B cell (primary cell): ENCODE data around the gene CACNG7.

Source experiments
- CTCF ChIP-seq: fragments of 200-600 bp; IDR thresholded peaks from one replicate; pipeline ENCODE4 v1.8.0; 2022; ENCODE audit warnings: antibody characterized with exemption, mild to moderate bottlenecking
- EZH2 ChIP-seq: IDR thresholded peaks from 2 replicates; pipeline ENCODE4 v1.6.1; 2012; ENCODE audit warnings: borderline replicate concordance, low read depth, mild to moderate bottlenecking, moderate library complexity, low read length; ENCODE audit not compliant: insufficient read depth, poor library complexity, severe bottlenecking

DNA sequence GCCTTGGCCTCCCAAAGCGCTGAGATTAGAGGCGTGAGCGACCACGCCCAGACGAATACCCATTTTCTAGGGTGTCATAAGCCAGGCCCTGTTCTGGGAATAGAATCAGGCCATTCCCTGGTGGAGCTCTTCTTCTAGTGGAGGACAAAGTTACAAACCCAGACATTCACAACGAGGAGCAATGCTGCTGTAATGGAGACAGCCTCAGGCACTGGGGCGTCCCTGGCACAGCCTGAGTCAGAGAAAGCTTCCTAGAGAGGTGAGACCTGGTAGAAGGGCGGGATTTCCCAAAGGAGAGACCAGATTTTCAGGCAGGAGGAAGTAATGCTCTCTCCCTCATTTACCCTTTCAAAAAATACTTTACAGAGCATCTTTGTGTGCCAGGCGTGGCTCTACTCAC lies 14.4 kb upstream of the CACNG7 start:
- TF ChIP-seq CTCF (no peak), EZH2 (no peak)
